NCI-H1048 (cell line): ENCODE results near the gene NUP98.

ENCODE experiments used
- DNase-seq: peaks from one replicate; lab custom pipeline; 2025; lab: John Stamatoyannopoulos, UW

NUP98 gene

GRCh38 chr11:3735827-3736226, 61.5 kb downstream of the NUP98 start:
- no peak for DNase-seq

DNA sequence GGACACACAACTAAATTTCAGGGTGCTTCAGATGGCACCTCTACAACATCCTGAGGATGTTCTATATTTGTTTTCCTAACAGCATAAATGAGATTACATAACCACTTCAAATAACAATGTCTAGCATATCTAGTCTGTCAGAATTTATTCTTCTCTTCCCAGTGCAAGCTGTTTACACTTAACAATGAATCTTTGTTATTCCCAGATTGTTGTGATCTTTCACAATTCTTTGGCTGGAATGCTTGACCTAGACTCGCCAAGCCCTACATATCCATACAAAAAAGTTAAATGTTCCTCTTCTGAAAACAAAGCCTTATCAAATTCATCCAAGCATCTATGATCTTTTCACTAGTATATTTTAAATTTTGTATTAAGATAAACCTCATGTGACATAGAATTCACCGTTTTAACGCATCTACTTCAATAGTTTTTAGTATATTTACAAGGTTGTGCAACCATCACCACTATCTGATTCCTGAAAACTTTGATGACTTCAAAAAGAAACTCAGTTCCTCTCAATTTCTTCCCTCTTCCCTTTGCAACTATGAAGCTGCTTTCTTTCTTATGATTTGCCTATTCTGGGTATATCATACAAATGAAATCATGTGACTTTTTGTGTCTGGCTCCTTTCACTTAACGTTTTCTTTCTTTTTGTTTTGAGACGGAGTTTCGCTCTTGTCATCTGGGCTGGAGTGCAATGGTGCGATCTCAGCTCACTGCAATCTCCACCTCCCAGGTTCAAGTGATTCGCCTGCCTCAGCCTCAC, 64.5 kb downstream of the NUP98 start:
- no peak for DNase-seq

- no peak for DNase-seq
These were observed 74.2 kb downstream of the NUP98 start for GRCh38 chr11:3723014-3723708.

GRCh38 chr11:3722100-3722499, 75.3 kb downstream of the NUP98 start:
- no peak for DNase-seq

- DNase-seq = no peak
These were observed 76.4 kb downstream of the NUP98 start for GRCh38 chr11:3720997-3721396.

GRCh38 chr11:3712274-3712673, 85.1 kb downstream of the NUP98 start:
- DNase-seq = no peak

- DNase-seq = no peak
These were observed 86.7 kb downstream of the NUP98 start for GRCh38 chr11:3710485-3711259.

GRCh38 chr11:3709977-3710376, 87.4 kb downstream of the NUP98 start:
- no peak for DNase-seq

GRCh38 chr11:3707176-3707575, 90.2 kb downstream of the NUP98 start:
- no peak for DNase-seq

DNA sequence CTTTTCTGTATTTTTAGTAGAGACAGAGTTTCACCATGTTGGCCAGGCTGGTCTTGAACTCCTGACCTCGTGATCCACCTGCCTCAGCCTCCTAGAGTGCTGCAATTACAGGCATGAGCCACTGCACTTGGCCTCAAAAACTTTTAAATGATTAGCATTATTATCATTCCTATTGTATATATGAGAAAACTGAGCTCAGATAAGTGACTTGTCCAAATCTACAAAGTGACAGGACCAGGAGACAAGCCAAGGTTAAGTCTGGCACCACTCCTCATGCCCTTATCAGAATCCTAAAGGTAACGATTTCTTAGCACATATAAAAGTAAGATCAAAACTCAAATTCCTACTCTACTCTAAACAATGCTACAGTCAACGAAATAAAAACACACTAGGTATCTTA, 94.0 kb downstream of the NUP98 start:
- DNase-seq = no peak

DNA sequence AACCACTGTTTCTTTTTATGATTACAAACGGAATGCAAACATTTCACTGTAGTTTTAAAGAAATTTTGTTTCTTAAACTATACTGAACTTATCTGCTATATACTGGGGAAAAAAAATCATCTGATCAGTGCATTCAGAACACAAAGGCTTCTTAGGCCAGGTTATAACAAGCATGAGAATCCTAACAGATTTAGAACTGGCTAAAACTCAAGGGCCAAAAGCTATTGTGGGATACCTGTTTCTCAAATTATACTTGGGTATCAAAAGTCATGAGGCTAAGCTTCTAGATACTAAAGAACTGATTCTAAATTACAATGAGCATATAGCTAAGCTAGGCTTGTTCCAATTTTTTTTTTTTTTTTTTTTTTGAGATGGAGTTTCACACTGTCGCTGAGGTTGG, 96.4 kb downstream of the NUP98 start:
- no peak for DNase-seq

DNA sequence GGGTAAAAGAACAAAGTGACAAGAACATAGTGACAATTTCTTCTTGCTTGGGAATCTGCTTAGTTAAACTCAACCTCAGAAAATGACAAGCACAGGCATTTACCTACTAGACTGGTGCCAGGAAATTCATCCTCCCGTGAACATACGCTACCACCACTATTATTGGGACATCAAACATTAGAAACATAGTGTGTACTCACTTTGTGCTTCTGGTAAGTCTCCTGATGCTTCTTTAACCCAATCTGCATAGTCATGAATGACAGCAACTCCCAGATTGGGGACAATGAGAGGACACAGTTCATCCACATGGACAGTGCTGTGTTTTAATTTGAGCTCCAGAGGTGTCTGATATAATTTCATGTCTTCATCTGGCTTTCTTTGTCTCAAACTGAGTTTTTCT, 96.9 kb downstream of the NUP98 start:
- no peak for DNase-seq

DNA sequence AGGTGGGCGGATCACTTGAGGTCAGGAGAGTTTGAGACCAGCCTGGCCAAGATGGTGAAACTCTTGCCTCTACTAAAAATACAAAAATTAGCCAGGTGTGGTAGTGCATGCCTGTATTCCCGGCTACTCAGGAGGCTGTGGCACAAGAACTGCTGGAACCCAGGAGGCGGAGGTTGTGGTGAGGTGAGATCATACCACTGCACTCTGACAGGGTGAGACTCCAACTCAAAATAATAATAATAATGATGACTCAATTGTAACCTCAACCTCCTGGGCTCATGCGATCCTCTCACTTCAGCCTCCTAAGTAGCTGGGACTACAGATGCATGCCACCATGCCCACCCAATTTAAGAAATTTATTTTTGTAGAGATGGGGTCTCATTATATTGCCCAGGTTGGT, 110.6 kb downstream of the NUP98 start:
- DNase-seq = no peak

DNA sequence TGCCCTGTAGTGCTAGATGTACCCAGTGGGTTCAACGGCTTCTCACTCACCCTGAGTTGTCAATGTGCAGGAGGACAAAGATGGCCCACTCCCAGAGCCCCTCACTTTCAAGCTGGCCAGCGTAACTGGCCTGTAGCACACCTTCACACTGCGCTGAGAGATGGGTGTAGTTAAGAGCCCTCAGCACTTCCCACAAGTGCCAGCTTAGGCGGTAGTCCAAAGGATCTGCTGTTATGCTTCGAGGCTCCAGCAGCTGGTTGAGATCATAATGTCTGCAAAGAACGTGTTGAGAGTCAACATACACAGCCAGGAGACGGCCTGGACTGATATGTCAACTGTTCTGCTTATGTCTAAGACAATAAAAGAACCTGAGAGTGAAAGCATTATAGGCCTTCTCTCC, 111.4 kb downstream of the NUP98 start:
- no peak for DNase-seq

DNA sequence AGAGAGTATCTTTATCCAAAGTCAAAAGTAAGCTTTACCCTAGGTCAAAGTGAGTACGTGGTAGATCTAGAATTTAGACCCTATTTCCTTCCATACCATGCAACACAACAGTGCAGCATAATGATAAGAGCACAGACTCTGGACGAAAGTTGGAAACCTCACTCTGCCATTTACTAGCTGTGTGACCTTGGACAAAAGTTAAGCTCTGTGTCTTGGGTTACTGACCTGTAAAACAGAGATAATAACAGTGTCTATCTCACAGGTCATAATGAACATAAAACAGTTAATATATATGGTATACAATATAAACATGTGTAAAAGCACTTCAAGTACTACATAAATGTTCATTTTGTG, 112.6 kb downstream of the NUP98 start:
- DNase-seq = no peak

DNA sequence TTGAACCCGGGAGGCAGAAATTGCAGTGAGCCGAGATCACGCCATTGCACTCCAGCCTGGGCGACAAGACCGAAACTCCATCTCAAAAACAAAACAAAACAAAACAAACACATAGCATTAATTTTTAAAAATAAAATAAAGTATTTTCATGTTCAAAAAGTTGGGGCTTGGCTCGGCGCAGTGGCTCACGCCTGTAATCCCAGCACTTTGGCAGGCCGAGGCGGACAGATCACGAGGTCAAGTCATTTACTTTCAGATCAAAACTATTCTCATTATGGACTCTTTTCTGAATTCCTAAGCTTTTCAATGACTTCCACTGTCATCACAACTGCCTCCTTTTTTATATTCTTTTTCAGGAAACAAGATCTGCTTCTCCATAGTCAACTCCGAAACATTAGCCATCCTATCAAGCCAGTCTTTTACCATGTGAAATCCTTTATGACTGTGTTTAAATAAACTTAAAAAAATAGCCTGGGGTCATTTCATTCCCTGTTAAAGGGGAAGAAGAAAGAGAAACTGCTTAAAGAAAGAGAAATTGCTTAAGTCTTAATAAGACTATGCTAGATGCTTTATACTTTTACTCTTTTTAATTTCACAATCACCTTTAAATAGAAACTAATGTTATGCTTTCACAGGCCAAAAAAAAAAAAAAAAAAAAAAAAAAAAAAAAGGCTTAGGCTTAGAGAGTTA, 113.1 kb downstream of the NUP98 start:
- no peak for DNase-seq

DNA sequence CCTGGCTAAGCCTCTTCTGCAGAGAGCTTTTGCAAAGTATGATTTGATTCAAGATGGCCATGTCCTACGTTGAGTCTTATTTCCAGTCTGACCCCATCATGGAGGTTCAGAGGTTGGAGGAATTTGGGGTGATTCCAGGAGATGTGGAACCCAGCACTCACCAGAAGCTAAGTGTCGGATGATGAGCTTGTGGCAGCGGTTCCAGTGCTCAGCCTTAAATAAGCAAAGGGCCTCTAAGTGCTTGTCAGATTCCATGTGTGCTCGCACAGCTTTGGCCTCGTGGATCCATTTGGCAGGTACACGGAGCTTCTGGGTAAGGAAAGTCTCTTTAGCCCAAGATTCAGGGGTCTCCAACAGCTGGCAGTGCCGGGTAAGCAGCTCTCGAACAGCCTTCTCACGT, 114.3 kb downstream of the NUP98 start:
- no peak for DNase-seq

GRCh38 chr11:3679077-3679476, 118.3 kb downstream of the NUP98 start:
- DNase-seq = no peak

DNA sequence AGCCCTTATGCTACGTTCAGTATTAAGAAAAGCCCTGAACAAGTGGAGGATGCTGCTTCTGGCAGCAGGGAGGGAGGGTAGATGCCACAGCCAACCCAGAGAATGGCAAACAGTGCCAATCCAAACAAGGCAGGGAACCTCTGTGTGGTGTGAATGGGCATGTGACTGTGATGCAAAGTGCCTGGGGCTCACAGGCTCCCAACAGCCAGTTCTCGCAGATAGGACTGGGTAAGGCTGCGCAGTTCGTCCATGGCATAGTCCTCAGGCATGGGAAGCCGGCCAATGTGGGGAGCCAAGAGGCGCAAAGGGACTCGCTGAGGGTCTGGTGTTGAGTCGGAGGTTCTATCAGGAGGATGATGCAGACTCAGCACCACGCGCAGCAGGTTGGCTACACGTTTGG, 121.4 kb downstream of the NUP98 start:
- no peak for DNase-seq

DNA sequence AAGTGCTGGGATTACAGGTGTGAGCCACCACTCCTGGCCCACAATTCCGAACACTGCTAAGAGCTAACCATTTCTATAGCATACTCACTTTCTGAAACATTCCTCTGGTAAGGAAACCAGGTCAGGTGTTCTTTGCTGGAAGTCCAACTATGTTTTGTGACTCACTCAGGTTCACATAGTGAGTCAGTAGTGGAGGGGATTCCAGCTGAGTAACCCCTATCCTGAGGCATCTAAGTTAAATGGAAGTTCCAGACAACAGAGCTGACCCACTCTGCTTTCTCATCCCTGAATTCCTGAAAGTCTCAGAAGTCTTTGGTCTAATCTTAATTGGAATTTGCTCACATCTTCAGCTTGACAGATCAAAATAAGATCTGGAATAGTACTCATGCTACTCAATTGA, 123.2 kb downstream of the NUP98 start:
- no peak for DNase-seq

- DNase-seq = no peak
These were observed 125.8 kb downstream of the NUP98 start, which contains the start of gene CHRNA10 for GRCh38 chr11:3671334-3672254. CHRNA10 (minus strand) TSS chr11:3671384; CDS start chr11:3671312, 72 bp downstream.
